Measurements from ENCODE around the gene YAP1. TPM values are rescaled to one million over a fixed set of nuclear protein-coding genes. Genes with fewer than 3 reads are reported as not detected.

YAP1 gene
- total RNA-seq, 1 experiment from 2014 or later = 134 TPM

DNA sequence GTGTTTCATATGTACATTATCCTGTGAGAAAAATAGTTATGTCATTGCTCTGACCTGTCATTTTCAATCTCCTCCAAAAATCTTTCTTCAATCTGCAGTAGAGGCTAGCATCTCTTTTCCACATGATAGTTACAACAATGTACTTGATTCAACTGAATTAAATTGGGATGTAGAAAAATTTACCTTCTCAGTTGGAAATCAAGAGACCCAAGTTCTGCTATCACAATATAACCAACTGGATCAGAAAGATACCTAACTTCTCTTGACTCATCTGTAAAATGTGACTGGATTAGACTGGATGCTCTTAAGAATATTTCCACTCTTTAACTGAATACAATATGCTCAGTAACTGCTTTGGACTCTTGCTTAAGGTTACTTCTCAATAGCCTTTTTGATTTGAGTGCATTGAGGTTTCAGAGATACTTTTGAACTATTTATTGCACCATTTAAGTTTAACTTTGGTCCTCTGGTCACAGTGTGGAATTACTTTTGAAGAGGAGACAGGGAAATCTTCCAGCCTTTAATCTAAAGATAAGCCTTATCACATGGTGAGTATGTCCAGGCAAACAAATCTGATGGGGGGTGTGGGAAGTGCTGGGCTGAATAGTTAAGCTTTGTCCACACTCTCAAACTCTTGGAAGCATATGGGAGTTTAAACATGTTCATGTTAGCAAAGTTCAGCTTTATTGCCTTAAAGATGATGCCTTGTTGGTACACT lies 82.3 kb downstream of the YAP1 start:
- Histone ChIP-seq H3K4me1 (ENCODE audit: insufficient read depth, low read length, poor library complexity, severe bottlenecking) (peaks cover 27% of the 10 kb centered on the region), H3K9me3 (ENCODE audit: low read depth, low read length, poor library complexity, severe bottlenecking) (peaks cover 7% of the 10 kb centered on the region), H3K27me3 (replicated peaks; ENCODE audit: insufficient read depth, low read depth, low read length, poor library complexity) (no peaks in the 10 kb centered on the region), H3K27ac (ENCODE audit: low read depth, low read length, poor library complexity, severe bottlenecking) (no peak overlapping the region), H3K4me3 (ENCODE audit: low read depth, low read length, poor library complexity, severe bottlenecking) (no peak overlapping the region), H3K36me3 (ENCODE audit: insufficient read depth, low read length, poor library complexity, severe bottlenecking) (peaks cover 5% of the 10 kb centered on the region)
- TF ChIP-seq, protein P1, sequence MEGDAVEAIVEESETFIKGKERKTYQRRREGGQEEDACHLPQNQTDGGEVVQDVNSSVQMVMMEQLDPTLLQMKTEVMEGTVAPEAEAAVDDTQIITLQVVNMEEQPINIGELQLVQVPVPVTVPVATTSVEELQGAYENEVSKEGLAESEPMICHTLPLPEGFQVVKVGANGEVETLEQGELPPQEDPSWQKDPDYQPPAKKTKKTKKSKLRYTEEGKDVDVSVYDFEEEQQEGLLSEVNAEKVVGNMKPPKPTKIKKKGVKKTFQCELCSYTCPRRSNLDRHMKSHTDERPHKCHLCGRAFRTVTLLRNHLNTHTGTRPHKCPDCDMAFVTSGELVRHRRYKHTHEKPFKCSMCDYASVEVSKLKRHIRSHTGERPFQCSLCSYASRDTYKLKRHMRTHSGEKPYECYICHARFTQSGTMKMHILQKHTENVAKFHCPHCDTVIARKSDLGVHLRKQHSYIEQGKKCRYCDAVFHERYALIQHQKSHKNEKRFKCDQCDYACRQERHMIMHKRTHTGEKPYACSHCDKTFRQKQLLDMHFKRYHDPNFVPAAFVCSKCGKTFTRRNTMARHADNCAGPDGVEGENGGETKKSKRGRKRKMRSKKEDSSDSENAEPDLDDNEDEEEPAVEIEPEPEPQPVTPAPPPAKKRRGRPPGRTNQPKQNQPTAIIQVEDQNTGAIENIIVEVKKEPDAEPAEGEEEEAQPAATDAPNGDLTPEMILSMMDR (conservative IDR thresholded peaks at IDR 0.05; ENCODE audit: low read depth, low read length) = no peak
- TF ChIP-seq EZH2 (IDR thresholded peaks at IDR 0.05; ENCODE audit: borderline replicate concordance, low read depth, low read length, poor library complexity, severe bottlenecking) = no peak
- intact Hi-C loops (cut with micrococcal nuclease; ENCODE audit: unreplicated experiment) = no loop called here
- POLR2A ChIA-PET (ENCODE audit: low non-redundant PET) = no interaction called here
- CTCF ChIA-PET = no interaction called here
- BruUV-seq (replicated peaks) = no TSS peak
- DNase-seq (ENCODE audit: low spot score) = no peak

DNA sequence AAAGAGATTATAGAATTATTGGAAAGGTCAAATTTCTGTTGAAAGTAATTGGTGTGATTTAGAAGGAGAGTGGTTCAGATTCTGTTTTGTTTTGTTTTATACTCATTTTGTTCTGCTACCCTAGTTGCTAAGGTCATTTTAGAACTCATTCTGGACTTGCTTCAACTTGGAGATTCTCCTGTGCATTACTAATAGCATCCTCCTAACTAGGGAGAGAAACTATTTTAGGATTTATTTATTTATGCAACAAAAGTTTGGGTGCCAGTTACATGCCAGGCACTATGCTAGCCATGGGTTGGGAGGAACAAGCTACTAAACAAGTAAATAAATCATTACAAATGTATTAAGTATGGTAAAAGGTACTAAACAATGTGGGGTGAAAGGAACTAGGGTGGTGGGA lies 84.0 kb downstream of the YAP1 start:
- ChIA-PET CTCF (no interaction called here), POLR2A (ENCODE audit: low non-redundant PET) (no interaction called here)
- Histone ChIP-seq H3K27ac (ENCODE audit: low read depth, low read length, poor library complexity, severe bottlenecking) (no peak overlapping the region), H3K4me1 (ENCODE audit: insufficient read depth, low read length, poor library complexity, severe bottlenecking) (peaks cover 21% of the 10 kb centered on the region), H3K36me3 (ENCODE audit: insufficient read depth, low read length, poor library complexity, severe bottlenecking) (peaks cover 5% of the 10 kb centered on the region), H3K4me3 (ENCODE audit: low read depth, low read length, poor library complexity, severe bottlenecking) (no peak overlapping the region), H3K9me3 (ENCODE audit: low read depth, low read length, poor library complexity, severe bottlenecking) (peaks cover 7% of the 10 kb centered on the region), H3K27me3 (replicated peaks; ENCODE audit: insufficient read depth, low read depth, low read length, poor library complexity) (no peaks in the 10 kb centered on the region)
- intact Hi-C loops (cut with micrococcal nuclease; ENCODE audit: unreplicated experiment) = no loop called here
- no TSS peak for BruUV-seq (replicated peaks)
- TF ChIP-seq EZH2 (IDR thresholded peaks at IDR 0.05; ENCODE audit: borderline replicate concordance, low read depth, low read length, poor library complexity, severe bottlenecking) = no peak
- TF ChIP-seq, protein P1 (conservative IDR thresholded peaks at IDR 0.05; ENCODE audit: low read depth, low read length) = no peak
- no peak for DNase-seq (ENCODE audit: low spot score)

DNA sequence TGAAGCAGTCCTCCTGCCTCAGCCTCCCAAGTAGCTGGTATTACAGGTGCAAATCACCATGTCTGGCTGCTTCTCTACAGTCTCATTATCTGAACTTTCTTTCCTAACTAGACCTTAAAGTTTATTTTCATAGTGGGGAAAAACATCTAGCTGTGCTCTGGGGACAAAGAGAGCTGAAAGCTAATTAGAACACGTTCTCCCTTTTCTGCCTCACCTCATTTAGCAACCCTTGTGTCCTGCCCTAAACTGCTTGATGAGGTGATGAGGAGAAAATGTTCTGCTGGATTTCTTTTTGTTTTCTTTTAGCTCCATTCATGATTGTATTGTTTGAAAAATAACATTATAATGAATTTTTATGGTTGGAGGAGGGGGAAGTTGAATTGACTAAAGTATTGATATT lies 84.7 kb downstream of the YAP1 start:
- H3K9me3 ChIP-seq (ENCODE audit: low read depth, low read length, poor library complexity, severe bottlenecking) = peaks cover 7% of the 10 kb centered on the region
- CTCF ChIA-PET = no interaction called here
- TF ChIP-seq, protein P1 (conservative IDR thresholded peaks at IDR 0.05; ENCODE audit: low read depth, low read length) = no peak
- TF ChIP-seq EZH2 (IDR thresholded peaks at IDR 0.05; ENCODE audit: borderline replicate concordance, low read depth, low read length, poor library complexity, severe bottlenecking) = no peak
- POLR2A ChIA-PET (ENCODE audit: low non-redundant PET) = no interaction called here
- peaks cover 20% of the 10 kb centered on the region for H3K4me1 ChIP-seq (ENCODE audit: insufficient read depth, low read length, poor library complexity, severe bottlenecking)
- H3K27ac ChIP-seq (ENCODE audit: low read depth, low read length, poor library complexity, severe bottlenecking) = no peak overlapping the region
- no peak overlapping the region for H3K4me3 ChIP-seq (ENCODE audit: low read depth, low read length, poor library complexity, severe bottlenecking)
- intact Hi-C loops (cut with micrococcal nuclease; ENCODE audit: unreplicated experiment) = no loop called here
- no peaks in the 10 kb centered on the region for H3K27me3 ChIP-seq (replicated peaks; ENCODE audit: insufficient read depth, low read depth, low read length, poor library complexity)
- DNase-seq (ENCODE audit: low spot score) = no peak
- no TSS peak for BruUV-seq (replicated peaks)
- peaks cover 5% of the 10 kb centered on the region for H3K36me3 ChIP-seq (ENCODE audit: insufficient read depth, low read length, poor library complexity, severe bottlenecking)
